HG03432 (cell line): ENCODE data around the gene TMEM52.
"Not testable (repeated sequence)": the region's sequence is repeated elsewhere in the genome, so short reads cannot be mapped to it uniquely, and the experiment has no call there.

Source experiments
- ATAC-seq: cut with Tn5 transposase; IDR thresholded peaks from one replicate; pipeline ENCODE4 v1.9.1; 2021; ENCODE audit warnings: mild to moderate bottlenecking, moderate library complexity; ENCODE audit not compliant: unreplicated experiment

Gene TMEM52

GRCh38 chr1:1947493-1947892 is 28.4 kb upstream of the TMEM52 start:
- ATAC-seq = no peak

GRCh38 chr1:1946540-1946939 is 27.5 kb upstream of the TMEM52 start:
- no peak for ATAC-seq

- ATAC-seq = no peak
Observed at GRCh38 chr1:1945782-1946393, 26.8 kb upstream of the TMEM52 start.

GRCh38 chr1:1943834-1944570 is 24.9 kb upstream of the TMEM52 start:
- no peak for ATAC-seq

GRCh38 chr1:1942753-1943656 is 23.9 kb upstream of the TMEM52 start:
- no peak for ATAC-seq

GRCh38 chr1:1941868-1942752 is 23.0 kb upstream of the TMEM52 start:
- no peak for ATAC-seq

- ATAC-seq = no peak
Observed at GRCh38 chr1:1941211-1941841, 22.2 kb upstream of the TMEM52 start.

GRCh38 chr1:1940123-1940425 is 21.0 kb upstream of the TMEM52 start:
- no peak for ATAC-seq

GRCh38 chr1:1939296-1940122 is 20.4 kb upstream of the TMEM52 start:
- no peak for ATAC-seq

GRCh38 chr1:1938613-1939295 is 19.7 kb upstream of the TMEM52 start:
- no peak for ATAC-seq

- no peak for ATAC-seq
Observed at GRCh38 chr1:1938276-1938573, 19.1 kb upstream of the TMEM52 start.

- no peak for ATAC-seq
Observed at GRCh38 chr1:1937549-1938275, 18.6 kb upstream of the TMEM52 start.

GRCh38 chr1:1937061-1937460 is 18.0 kb upstream of the TMEM52 start:
- no peak for ATAC-seq

GRCh38 chr1:1934848-1935247 is 15.8 kb upstream of the TMEM52 start:
- ATAC-seq = not testable (repeated sequence)

GRCh38 chr1:1929639-1930545 is 10.8 kb upstream of the TMEM52 start:
- ATAC-seq = no peak

GRCh38 chr1:1929102-1929638 is 10.1 kb upstream of the TMEM52 start:
- ATAC-seq = no peak
